ENCODE results near the gene KSR2.

GRCh38 chr12:117836476-117836875 lies 132.3 kb downstream of the KSR2 start:
- TF ChIP-seq ZZZ3 (IDR thresholded peaks at IDR 0.05; ENCODE audit: control insufficient read depth, insufficient read length, low read depth) (no peak), CTCF (IDR thresholded peaks at IDR 0.05 in 2 of 3, conservative IDR thresholded peaks at IDR 0.05 in 1 of 3; ENCODE audit: control insufficient read depth in 2 of 3, extremely low read depth in 1 of 3, insufficient read depth in 1 of 3, low read depth in 3 of 3, low read length in 3 of 3) (no peak), SIX5 (IDR thresholded peaks at IDR 0.05; ENCODE audit: low read depth, low read length, severe bottlenecking) (no peak), ATF7 (IDR thresholded peaks at IDR 0.05; ENCODE audit: low read depth) (no peak), JUNB (IDR thresholded peaks at IDR 0.05) (no peak), GABPA (IDR thresholded peaks at IDR 0.05; ENCODE audit: low read depth) (no peak), EGR1 (IDR thresholded peaks at IDR 0.05; ENCODE audit: borderline replicate concordance in 1 of 2, low read depth in 2 of 2, low read length in 2 of 2) (no peak), ASH2L (IDR thresholded peaks at IDR 0.05; ENCODE audit: borderline replicate concordance, low read depth) (no peak), CREM (IDR thresholded peaks at IDR 0.05; ENCODE audit: low read depth) (no peak), BHLHE40 (IDR thresholded peaks at IDR 0.05; ENCODE audit: borderline replicate concordance in 1 of 2, low read depth in 2 of 2, low read length in 1 of 2) (no peak), PBX3 (IDR thresholded peaks at IDR 0.05; ENCODE audit: insufficient replicate concordance, low read depth, low read length) (no peak)

All from GM12878 (cell line).